Measurements from ENCODE around the gene HMGCLL1.

DNA sequence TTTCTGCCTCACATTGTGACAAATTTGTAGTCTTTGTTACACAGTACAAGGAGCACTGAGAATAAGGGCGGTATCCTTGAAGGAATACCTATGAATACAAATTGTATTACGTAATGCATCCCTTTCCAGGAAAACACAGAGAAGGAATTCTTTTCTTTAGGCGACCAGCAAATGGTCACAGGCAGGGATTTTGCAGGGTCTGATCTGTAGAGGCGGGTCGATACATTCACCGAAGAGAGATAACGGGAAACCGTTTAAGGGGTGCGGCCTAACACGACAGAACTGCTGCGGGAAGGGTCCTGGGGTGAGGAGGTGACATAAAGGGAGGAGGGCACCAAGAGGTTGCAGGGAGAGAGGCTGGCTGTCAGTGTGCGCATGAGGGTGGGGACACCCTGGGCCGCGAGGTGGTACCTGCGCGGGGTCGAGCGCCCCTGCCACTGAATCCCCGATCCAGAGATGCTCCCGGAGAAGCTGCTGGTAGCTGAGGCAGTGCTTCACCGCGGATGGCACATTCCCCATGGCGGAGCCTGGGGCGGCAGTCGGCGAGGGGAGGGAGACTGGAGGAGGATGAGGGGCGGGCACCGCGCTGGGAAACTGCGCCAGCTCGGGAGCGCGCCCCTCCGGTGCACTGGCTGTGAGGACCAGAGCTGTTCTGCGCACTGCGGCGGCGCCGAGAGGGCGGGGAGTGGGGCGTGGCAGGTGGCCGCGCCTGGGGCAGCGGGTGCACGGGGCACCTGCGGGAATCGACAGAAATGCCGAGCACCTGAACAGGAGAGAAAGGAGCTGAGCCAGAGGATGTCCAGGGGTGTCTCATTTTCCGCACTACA lies at the start of gene HMGCLL1:
- TF ChIP-seq, protein P1, sequence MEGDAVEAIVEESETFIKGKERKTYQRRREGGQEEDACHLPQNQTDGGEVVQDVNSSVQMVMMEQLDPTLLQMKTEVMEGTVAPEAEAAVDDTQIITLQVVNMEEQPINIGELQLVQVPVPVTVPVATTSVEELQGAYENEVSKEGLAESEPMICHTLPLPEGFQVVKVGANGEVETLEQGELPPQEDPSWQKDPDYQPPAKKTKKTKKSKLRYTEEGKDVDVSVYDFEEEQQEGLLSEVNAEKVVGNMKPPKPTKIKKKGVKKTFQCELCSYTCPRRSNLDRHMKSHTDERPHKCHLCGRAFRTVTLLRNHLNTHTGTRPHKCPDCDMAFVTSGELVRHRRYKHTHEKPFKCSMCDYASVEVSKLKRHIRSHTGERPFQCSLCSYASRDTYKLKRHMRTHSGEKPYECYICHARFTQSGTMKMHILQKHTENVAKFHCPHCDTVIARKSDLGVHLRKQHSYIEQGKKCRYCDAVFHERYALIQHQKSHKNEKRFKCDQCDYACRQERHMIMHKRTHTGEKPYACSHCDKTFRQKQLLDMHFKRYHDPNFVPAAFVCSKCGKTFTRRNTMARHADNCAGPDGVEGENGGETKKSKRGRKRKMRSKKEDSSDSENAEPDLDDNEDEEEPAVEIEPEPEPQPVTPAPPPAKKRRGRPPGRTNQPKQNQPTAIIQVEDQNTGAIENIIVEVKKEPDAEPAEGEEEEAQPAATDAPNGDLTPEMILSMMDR (IDR thresholded peaks at IDR 0.05): no peak
- TF ChIP-seq POLR2A (IDR thresholded peaks at IDR 0.05): no peak

Data from right lobe of liver (tissue), 4 donors.